HG03520 (cell line): ENCODE data around the gene PRIMA1.
"Not testable (repeated sequence)": the region's sequence is repeated elsewhere in the genome, so short reads cannot be mapped to it uniquely, and the experiment has no call there.

ENCODE experiments used
- ATAC-seq: cut with Tn5 transposase; IDR thresholded peaks from one replicate; pipeline ENCODE4 v1.9.1; 2021; ENCODE audit warnings: mild to moderate bottlenecking, moderate library complexity; ENCODE audit not compliant: unreplicated experiment

Gene PRIMA1, protein sequence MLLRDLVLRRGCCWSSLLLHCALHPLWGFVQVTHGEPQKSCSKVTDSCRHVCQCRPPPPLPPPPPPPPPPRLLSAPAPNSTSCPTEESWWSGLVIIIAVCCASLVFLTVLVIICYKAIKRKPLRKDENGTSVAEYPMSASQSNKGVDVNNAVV

DNA sequence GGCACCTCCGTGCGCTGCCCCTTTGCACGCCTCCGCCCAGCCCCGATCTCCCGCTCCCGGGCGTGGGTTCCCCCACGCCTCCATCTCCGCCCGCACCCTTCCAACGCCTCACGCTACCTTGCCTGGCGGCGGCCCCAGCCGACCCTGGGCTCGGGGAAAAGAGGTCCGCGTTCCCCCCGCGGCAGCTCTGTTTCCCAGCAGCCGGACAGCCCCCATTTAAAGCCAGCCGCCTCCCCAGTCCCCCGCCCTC is at the start of gene PRIMA1:
Gene PRIMA1, minus strand, starts transcription at position 193 of the 250 bp plus-strand sequence. CDS start 767 bp downstream, outside the sequence.
- no peak for ATAC-seq

DNA sequence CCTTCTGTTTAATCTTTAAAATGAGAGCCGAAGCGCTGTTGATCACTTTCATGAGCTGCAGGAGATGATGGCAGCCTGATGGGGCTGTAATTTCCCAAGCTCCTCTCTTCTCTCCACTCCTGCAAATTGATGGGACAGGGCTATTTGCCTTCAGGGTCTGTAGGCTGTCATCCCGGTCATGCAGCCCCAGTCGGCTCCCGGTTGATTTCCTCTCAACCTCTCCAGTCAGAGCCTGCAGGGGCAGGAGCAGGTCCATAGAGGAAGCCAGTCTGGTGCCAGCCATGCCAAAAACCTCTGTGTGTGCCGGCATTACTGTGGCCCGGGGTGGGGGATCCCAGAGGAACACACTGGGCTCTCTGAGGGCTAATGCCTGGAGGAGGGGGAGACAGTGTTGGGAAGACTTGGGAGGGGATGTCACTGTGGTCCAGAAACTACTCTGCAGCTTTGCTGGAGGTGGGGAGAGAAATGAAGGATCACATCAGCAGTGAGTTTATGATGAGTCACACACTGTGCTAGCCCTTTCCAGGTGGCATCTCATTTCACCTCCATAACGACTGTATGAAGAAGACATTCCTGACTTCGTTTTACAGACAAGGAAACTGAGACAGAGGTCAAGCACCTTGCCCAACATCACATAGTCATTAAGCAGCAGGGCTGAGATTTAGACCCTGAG is 46.5 kb upstream of the PRIMA1 start:
- no peak for ATAC-seq

DNA sequence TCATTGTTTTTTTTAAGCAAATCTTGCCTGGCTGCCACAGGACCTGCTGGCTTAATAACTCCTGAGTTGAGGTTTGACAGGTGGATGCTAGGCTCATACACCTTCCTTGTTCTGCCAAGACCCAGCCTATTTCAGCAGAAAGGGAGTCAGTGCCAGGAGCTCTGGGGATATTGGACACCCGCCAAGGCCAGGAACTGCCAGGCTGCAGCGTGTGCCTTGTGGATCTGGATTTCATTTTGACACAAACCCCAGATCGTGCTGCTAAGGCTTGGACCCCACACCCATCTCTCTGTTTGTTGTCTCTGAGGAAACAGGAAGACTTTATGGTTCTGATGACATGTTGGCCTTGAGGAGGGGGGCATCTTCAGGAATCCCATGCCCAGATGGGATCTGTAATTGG is 44.4 kb upstream of the PRIMA1 start:
- no peak for ATAC-seq

DNA sequence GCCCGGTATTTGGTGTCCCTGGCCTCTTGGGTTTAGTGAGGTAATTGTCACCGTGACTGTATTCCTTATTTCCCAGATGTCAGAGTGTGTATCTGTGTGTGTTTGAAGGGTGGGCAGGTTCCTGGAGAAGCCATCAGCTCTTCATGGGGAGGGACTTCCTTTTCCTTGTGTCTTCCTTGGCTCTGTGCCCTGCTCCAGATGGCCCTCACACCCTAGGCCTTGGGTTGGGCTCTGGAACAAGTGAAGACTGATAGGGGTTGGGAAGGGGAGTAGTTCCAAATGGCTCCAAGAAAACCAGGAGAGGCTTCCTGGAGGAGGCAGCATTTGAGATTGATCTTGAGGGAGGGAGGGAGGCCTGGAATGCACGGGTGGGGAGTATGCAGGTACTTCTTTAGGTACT is 43.8 kb upstream of the PRIMA1 start:
- ATAC-seq: no peak

DNA sequence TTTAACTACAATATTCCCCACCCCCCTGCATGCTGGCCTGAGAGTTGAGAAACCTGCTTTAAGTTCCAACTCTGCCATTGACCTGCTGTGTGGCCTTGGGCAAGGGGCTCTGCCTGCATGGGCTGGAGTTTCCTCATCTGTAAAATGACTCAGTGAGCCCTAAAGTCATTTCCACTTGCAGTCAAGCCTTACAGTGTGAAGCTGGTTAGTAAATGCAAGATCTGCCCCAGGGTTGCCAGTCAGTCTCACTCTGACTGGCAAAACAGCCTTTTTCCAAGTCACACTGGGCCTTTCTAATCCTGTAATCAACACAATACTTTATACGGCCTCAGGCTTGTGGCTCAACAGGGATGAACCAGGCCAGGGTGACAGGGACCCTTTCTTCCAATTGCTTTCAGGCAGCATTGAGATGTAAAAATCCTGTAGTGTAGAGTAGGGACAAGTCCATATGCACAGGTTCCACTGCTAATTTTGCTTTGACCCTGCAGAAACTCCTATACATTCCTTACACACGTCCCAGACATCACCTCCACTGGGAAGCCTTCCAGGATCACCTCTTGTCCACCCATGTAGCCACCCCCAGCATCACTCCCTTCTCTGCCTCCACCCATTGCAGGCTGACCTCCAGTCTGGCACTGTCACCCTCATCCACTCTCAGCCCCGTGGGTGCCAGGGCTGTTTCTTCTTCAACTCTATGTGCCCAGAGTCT is 42.6 kb upstream of the PRIMA1 start:
- no peak for ATAC-seq

DNA sequence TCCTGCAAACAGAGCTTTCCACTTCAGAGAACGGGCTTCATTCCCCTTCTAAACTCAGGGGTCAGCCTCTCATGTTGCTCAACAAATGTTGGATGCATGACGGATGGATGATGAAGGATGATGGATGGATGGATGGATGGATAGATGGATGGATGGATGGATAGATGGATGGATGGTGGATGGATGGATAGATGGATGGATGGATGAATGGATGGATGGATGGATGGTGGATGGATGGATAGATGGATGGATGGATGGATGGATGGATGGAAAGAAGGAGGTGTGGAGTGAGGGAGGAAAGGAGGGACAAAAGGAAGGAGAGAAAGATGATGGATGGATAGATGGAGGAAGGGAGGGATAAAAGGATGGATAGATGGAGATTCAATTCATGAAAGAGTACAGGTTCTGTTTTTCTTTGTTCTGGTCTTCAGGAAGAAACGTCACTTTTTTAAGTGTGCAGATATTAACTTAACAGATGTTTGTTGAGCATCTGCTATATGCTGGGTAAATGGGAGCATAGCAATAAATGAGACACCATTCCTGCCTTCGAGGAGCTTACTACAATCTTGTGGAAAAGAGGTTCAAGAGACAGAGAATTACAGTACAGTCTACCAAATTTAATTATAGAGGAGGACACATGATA is 41.7 kb upstream of the PRIMA1 start:
- no peak for ATAC-seq

DNA sequence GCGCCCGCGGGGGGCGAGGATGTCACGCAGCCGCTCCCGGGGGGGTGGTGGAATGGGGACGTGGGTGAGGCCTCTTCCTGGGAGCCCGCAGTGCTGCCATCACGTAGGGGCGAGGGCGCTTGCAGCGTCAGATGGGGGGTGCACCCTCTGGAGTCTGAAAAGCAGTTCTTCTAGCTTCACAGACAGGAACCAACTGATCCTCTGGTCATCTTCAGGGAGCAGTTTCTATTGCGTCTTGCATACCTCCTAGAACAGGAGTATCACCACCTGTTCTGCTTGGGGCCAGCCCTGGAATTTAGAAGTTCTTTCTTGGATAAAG is 36.9 kb upstream of the PRIMA1 start:
- ATAC-seq: no peak

DNA sequence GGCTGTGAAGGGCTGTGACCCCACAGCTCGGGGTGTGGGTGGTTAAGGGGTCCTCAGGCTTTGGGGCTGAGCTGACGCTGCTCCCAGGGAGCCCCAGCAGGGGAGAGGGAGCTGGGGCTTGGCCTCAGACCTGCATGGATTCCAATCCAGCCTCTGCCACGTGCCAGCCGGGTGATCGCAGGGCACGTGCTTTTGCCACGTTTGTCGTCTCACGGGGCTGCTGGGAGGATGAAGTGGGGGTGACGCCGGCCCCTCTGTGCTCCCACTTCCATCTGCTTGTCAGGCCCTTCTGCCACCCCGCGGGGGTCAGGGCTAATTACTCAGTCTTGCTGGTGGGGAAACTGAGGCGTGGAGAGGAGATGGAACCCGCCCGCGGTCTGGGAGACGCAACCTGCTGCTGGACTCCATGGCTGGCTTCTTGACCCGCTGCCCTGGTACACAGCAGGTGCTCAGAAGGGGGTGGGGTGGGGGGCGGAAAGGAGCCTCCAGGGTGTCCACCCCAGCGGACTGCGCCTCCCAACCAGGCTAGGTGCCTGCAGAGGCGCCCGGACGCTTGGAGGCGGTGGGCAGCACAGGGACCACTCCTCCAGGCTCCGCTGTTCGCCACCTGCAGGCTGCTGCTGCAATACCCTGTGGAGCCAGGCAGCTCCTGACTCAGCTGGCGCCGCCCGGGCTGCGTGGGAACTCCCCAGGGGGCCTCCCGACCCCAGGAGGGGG is 36.4 kb upstream of the PRIMA1 start:
- no peak for ATAC-seq

DNA sequence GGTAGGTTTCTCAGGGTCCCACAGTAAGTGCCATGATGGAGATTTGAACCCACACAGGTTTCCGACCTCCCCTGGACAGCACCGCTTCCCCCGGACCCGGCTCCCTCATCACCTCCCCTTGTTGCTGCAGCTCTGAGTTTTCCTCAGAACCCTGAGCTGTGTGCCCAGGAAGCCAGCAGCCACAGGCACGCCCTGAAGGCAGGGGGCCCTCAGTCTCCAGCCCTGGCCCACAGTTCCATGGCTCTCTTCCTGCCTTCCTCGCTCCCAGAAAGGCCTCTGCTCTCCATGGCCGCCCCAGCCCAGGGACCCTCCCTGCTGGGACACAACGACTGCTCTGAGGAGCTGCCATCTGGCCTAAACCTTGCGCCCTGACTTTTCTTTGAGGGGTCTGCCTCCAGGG is 35.8 kb upstream of the PRIMA1 start:
- no peak for ATAC-seq

DNA sequence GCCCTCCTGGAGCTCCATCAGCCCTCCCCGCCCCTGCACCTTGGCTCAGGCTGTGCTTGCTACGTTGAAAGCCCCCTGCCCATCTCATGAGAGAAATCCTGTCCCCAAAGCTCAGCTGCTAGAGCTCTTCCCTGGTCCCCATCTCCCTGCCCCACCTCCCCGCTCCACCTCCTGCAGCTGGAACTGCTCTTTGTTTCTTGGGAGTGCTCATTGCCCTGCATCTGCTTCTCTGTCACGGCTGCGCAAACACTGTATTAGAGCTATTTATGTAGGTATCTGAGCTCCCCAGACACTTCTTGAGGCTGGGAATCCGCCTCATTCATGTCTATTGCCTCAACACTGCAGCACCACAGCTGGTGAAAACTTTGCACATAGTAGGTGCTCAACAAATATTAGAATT is 32.8 kb upstream of the PRIMA1 start:
- no peak for ATAC-seq

DNA sequence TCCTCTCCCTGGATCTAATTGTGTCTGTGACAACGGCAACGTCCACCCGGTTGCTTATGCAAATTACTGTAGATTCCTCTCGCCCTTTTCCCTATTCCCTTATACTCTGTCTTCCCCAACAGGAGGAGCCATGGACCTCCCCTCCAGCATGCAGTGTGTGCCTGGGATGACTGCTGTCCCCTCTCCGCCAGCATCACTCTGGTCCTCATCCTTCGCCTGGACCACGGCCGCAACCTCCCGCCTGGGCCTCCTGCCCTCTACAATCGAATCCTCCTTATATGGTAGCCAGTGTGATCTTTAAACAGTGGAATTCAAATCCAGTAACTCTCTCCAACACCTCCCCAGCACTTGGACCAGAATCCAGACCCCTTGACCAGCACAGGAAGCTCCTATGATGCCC is 30.6 kb upstream of the PRIMA1 start:
- ATAC-seq: no peak

DNA sequence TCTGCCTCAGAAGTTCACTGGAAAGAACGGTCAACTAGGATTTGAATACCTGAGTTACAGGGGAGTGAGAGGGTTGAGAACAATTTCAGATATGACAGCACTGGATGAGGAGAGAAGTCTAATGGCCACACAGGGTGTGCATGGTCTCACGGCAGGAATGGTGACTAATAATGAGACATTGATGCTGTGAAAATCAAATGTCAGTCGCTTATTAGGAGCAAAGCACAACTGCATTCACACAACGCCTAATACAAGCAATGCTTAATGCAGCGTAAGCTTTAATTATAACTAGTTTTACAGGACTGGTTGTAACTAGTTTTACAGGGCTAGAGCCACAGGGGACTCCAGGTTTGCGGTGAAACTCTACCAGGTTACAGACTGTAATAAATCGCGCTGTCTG is 23.4 kb upstream of the PRIMA1 start:
- ATAC-seq: no peak

DNA sequence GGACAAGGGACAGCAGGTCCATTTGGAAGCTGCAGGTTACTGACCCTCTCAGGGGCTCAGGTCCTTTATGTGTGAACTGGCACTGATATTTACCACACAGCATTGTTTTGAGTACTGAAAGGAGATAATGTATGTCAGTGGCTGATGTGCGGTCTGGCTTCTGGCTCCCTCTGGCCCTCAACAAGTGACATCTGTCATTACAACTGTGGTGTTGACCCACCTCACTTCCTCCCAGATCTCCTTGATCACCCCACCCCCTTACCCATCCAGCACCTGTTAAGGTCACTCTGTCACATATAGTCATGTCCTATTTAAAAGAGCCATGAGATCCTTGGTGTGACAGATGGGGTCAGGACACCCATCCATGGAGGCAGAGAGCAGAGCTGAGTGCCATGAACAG is 22.7 kb upstream of the PRIMA1 start:
- ATAC-seq: no peak

DNA sequence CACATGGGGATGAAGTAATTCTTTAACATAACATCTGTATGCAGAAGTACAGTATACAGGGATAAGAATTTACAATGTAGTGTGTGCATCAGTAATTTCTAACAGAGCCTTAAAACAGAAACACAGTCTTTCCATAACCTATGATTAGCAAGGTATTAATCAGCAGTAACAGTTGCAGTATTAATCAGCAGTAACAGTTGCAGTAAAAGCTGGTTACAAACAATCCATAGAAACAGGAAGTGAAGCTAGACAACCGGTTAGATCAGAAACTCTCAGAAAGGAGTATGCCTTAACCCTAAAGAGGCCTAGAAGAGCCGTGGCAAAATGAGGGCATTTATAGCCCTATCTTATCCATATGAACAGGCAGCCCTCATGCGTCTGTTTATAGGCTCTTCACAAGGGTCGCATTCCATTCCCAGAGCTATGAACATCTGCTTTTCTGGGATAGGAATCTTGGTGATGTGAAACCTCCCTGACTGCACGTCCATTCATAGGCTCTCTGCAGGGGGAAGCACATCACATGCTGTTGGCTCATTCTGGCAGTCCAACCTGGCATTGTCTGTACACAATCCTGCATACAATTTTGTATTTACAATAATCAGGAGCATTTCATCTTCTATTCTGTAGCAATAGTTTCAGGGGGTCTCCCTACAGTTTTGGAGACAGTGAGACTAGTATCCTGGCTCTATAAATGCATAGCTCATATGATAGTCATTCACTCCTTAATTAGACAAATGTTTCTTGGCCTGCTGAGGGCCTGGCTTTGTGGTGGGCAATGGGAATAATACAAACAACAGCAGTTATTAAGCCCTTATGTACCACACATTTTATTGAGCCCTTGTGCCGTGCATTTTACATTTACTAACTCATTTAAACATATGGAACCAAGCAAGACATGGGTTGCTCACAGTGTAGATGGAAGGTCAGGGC is 21.5 kb upstream of the PRIMA1 start:
- not testable (repeated sequence) for ATAC-seq

DNA sequence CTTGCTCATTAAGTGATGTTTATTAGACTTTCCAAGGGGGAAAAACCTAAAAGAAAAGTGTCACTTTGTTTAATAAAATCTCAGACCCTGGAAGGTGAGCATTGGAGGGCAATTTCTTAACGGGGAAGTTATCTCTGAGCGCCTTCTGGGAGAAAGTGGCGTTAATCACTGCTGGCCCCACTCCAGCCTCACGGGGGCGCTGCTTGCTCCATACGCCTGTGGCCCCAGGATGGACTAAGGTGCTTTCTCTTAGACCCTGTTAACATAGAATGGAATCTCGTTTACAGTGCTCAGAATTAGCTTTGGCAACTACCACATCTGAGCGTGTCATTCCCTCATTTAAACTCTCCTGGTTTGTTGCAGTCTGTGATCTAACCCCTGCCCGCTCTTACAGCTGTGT is 16.4 kb upstream of the PRIMA1 start:
- no peak for ATAC-seq

DNA sequence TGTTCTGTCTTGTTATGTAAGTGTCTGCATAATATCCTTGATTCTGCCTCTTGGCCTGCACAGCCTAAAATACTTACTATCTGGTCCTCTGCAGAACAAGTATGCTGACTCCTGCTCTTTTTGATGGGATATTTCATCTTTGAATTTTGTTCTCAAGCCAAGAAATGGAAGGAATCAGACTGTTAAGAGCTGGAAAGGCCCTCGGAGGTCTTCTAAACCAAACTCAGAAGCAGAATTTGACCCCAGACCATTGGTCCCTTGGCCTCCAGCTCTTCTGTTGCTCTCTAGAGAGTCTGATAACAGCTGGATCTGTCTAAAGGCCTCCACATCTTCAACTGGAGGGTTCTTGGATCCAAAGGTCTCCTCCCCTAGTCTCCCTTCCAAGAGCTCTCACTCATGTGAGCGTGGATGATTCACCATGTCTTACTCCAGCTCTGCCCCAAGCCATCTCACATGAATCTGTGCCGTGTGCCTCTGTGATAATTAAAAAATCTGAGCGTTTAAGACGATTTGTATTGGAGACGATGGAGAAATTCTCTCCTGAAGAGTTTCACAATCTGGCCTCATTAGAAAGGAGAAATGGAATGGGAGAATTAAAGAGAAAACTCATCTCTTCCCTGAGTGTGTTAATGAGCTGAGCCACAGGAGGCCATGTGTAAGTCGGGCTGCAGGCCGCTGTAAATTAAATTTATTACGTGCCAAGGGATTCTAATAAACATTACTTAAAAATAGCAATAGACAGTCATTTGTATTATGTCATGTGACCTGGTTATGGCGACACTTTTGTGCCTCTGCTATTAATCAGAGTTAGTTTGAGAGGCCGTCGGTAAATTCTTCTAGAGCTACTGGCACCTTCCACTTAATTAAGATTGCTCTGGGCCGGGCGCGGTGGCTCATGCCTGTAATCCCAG is 15.4 kb upstream of the PRIMA1 start:
- no peak for ATAC-seq

DNA sequence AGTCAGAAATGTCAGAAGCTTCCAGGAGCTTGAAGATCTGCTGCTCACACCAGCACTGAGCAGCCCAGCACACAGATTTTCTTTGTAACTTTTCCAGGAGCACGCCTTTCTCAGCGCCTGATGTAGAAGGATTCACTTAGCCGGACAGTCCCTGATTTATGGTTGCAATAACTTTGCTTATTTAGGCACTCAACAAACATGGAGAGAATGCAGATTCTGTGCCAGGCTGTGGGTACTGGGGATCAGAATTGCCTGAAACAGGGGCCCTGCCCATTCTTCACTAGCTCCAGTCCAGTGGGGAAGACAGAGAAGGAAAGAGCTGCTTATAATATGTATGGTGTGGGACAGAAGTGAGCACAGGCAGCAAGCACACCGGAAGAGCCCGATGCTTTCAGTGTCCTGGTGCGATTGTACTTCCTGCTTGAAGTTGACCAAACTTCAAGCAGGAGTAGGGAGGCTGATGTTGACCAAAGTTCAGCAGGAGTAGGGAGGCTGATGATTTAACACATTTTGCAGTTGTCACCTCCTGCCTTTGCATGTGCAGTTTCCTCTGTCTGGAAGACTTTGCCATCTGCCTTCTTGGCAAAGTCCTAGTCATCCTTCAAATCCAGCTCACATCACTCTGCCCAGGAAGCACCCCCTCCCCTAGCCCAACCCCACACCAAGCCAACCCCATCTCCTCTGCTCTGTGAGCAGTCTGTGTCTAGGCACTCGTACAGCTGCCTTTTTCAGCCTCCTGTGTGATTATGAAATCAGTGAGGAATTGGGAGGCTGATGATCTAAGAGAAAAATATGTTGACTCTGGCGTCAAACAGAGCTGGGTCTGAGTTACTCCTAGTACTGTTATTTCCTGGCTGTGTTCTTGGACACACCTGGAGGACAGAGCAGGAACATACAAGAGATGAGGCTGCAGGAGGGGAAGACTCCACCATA is 12.0 kb upstream of the PRIMA1 start:
- no peak for ATAC-seq

DNA sequence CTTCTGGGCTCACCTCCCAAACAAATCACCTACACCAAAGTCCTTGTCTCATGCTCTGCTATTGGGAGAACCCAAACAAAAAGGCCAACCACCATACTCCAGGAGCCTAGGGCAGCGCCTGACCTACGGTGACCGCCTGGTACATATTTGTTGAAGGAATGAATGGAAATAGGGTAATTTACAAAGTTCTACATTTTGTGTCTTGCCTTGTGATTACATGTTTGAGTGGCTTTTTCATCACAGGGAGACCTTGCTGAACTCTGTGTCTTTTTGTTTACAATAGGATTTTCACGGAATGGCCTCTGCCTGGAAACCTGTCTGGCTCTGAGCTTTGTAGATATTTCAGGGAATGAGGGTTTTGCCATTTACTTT is 11.3 kb upstream of the PRIMA1 start:
- ATAC-seq: no peak

DNA sequence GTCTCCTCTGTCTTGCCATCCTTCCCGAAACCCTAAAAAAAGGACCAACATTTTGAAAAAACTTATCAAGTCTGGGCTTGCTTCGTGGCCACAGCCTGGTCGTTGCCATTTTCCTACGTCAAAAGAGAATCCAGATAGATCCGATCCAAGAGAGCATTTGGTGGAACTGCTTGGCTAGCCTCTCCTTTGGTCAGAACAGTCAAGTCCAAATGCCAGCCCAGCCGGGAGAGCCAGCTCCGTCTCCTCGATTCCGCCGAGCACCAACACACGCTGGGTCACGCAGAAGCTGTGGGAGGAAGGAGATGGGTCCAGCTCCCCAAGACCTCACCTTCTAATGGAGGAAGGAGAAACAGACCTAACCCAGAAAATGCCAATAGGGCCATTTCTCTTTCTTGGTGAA is 9.3 kb upstream of the PRIMA1 start:
- no peak for ATAC-seq
